Esophagus (tissue), 2 donors: ENCODE results near the gene AP2A2. TPM values are rescaled to one million over a fixed set of nuclear protein-coding genes. Genes with fewer than 3 reads are reported as not detected.

Experiments
- H3K27ac ChIP-seq, 2 donors: one replicate each; pipeline ENCODE4 v1.5.1; 2013; ENCODE audit warnings: low read depth in 2 of 2, mild to moderate bottlenecking in 2 of 2, inconsistent platforms in 1 of 2, low read length in 1 of 2, moderate library complexity in 1 of 2
- H3K27me3 ChIP-seq, 2 donors: one replicate each; pipeline ENCODE4 v1.6.1; 2013; ENCODE audit warnings: low read length in 2 of 2, control low read depth in 1 of 2, mild to moderate bottlenecking in 1 of 2; ENCODE audit not compliant: insufficient read depth in 2 of 2, control insufficient read depth in 1 of 2
- H3K36me3 ChIP-seq, 2 donors: one replicate each; pipeline ENCODE4 v1.6.1; 2013; ENCODE audit warnings: low read length in 1 of 2; ENCODE audit not compliant: control insufficient read depth in 2 of 2, insufficient read depth in 2 of 2
- H3K4me1 ChIP-seq, 2 donors: one replicate each; pipeline ENCODE4 v1.6.1; 2013; ENCODE audit warnings: low read length in 1 of 2; ENCODE audit not compliant: control insufficient read depth in 2 of 2, insufficient read depth in 2 of 2
- H3K4me3 ChIP-seq, 2 donors: one replicate each; pipeline ENCODE4 v1.5.1; 2013; ENCODE audit warnings: low read length in 2 of 2, mild to moderate bottlenecking in 2 of 2, low read depth in 1 of 2, moderate library complexity in 1 of 2
- H3K9me3 ChIP-seq, 2 donors: one replicate each; pipeline ENCODE4 v1.6.1; 2013; ENCODE audit warnings: mild to moderate bottlenecking in 2 of 2, low read depth in 1 of 2, low read length in 1 of 2, moderate library complexity in 1 of 2; ENCODE audit not compliant: control insufficient read depth in 2 of 2, insufficient read depth in 1 of 2
- WGBS, 2 donors: extraction: QIAGEN DNeasy Blood & Tissue Kit; methylation state at CpG; one replicate each; pipeline ENCODE4 v1.1.7; 2013; 5-methylcytosine and 5-hydroxymethylcytosine counted together
- polyA plus RNA-seq, 2 donors: library from polyadenylated mRNA; stranded (reverse); fragments of 200-250 nt; gene quantifications; one replicate each; pipeline ENCODE4 v1.2.3, GENCODE V29; 2013
- donor health status: healthy with polysubstance abuse.
- donor health status: Bipolar disorder and iron deficiency.

Gene AP2A2
- polyA plus RNA-seq, 2 donors = 17.3 to 20.2 TPM

- H3K27ac ChIP-seq = no peak overlapping the region
Observed at GRCh38 chr11:929405-929804, 3.7 kb downstream of the AP2A2 start.

GRCh38 chr11:931385-931784 is 5.7 kb downstream of the AP2A2 start:
- Histone ChIP-seq H3K36me3 (peaks cover 0 to 2% of the 10 kb centered on the region in 2 donors), H3K27ac (no peak overlapping the region), H3K9me3 (no peaks in the 10 kb centered on the region), H3K4me1 (peaks cover 0 to 5% of the 10 kb centered on the region in 2 donors), H3K4me3 (no peak overlapping the region), H3K27me3 (no peaks in the 10 kb centered on the region)
- WGBS, 2 donors = 57 to 70% methylated on average over 3 of the region's 3 CpGs

More at GRCh38 chr11:929405-929804, 3.7 kb downstream of the AP2A2 start:
- Histone ChIP-seq H3K36me3 (peaks cover 0 to 2% of the 10 kb centered on the region in 2 donors), H3K9me3 (no peaks in the 10 kb centered on the region), H3K4me3 (no peak overlapping the region), H3K27me3 (no peaks in the 10 kb centered on the region), H3K4me1 (peaks cover 0 to 7% of the 10 kb centered on the region in 2 donors)
- WGBS, 2 donors = 96 to 97% methylated on average over 11 of the region's 11 CpGs

- WGBS, 2 donors = 64 to 69% methylated on average over 4 of the region's 4 CpGs
- H3K36me3 ChIP-seq = peaks cover 0 to 2% of the 10 kb centered on the region in 2 donors
- H3K9me3 ChIP-seq = no peaks in the 10 kb centered on the region
- peaks cover 0 to 3% of the 10 kb centered on the region in 2 donors for H3K4me1 ChIP-seq
- H3K27me3 ChIP-seq = no peaks in the 10 kb centered on the region
- no peak overlapping the region for H3K27ac ChIP-seq
- H3K4me3 ChIP-seq = no peak overlapping the region
Observed at GRCh38 chr11:932435-932834, 6.8 kb downstream of the AP2A2 start.

GRCh38 chr11:933142-933851 is 7.6 kb downstream of the AP2A2 start:
- Histone ChIP-seq H3K4me3 (no peak overlapping the region), H3K36me3 (peaks cover 0 to 2% of the 10 kb centered on the region in 2 donors), H3K27me3 (no peaks in the 10 kb centered on the region), H3K27ac (peak overlapping the region; percentile 2 to 50), H3K9me3 (no peaks in the 10 kb centered on the region), H3K4me1 (peaks cover 0 to 3% of the 10 kb centered on the region in 2 donors)
- 63% methylated on average over 14 of the region's 14 CpGs for WGBS, 2 donors

- Histone ChIP-seq H3K9me3 (no peaks in the 10 kb centered on the region), H3K36me3 (no peaks in the 10 kb centered on the region), H3K4me1 (peaks cover 0 to 3% of the 10 kb centered on the region in 2 donors), H3K4me3 (no peak overlapping the region), H3K27ac (peak overlapping the region in 1 of 2 donors; percentile 50), H3K27me3 (no peaks in the 10 kb centered on the region)
- WGBS, 2 donors = 82 to 89% methylated on average over 7 of the region's 7 CpGs
Observed at GRCh38 chr11:933936-934335, 8.3 kb downstream of the AP2A2 start.

- Histone ChIP-seq H3K4me3 (no peak overlapping the region), H3K27ac (no peak overlapping the region), H3K36me3 (no peaks in the 10 kb centered on the region), H3K27me3 (no peaks in the 10 kb centered on the region), H3K4me1 (no peaks in the 10 kb centered on the region), H3K9me3 (no peaks in the 10 kb centered on the region)
- WGBS, 2 donors = 73 to 78% methylated on average over 6 of the region's 6 CpGs
Observed at GRCh38 chr11:934527-934926, 8.9 kb downstream of the AP2A2 start.

- no peak overlapping the region for H3K27ac ChIP-seq
- no peaks in the 10 kb centered on the region for H3K27me3 ChIP-seq
- no peaks in the 10 kb centered on the region for H3K4me1 ChIP-seq
- H3K4me3 ChIP-seq = no peak overlapping the region
- H3K9me3 ChIP-seq = no peaks in the 10 kb centered on the region
- H3K36me3 ChIP-seq = no peaks in the 10 kb centered on the region
- WGBS, 2 donors = 86 to 94% methylated on average over 3 of the region's 3 CpGs
Observed at GRCh38 chr11:936199-936598, 10.5 kb downstream of the AP2A2 start.

- no peaks in the 10 kb centered on the region for H3K9me3 ChIP-seq
- no peaks in the 10 kb centered on the region for H3K27me3 ChIP-seq
- no peaks in the 10 kb centered on the region for H3K36me3 ChIP-seq
- no peaks in the 10 kb centered on the region for H3K4me1 ChIP-seq
- 81% methylated on average over 10 of the region's 10 CpGs for WGBS, 2 donors
- no peak overlapping the region for H3K27ac ChIP-seq
- H3K4me3 ChIP-seq = no peak overlapping the region
Observed at GRCh38 chr11:937841-938261, 12.2 kb downstream of the AP2A2 start.

- Histone ChIP-seq H3K4me1 (peaks cover 0 to 3% of the 10 kb centered on the region in 2 donors), H3K9me3 (no peaks in the 10 kb centered on the region), H3K36me3 (peaks cover 0 to 6% of the 10 kb centered on the region in 2 donors), H3K27me3 (no peaks in the 10 kb centered on the region), H3K27ac (no peak overlapping the region), H3K4me3 (no peak overlapping the region)
- 73 to 75% methylated on average over 11 of the region's 11 CpGs for WGBS, 2 donors
Observed at GRCh38 chr11:940496-941135, 14.9 kb downstream of the AP2A2 start.
